HepG2 (cell line): ENCODE results near the gene RNF168. TPM values are rescaled to one million over a fixed set of nuclear protein-coding genes. Genes with fewer than 3 reads are reported as not detected.
A peak's percentile ranks its signal among the peaks of the same experiment; 100 is the strongest.

Source experiments
- ASH2L ChIP-seq: fragments of 300-600, 200-600 bp; sonication (generic); IDR thresholded peaks from 2 replicates; pipeline ENCODE4 v1.7.0; 2017; ENCODE audit warnings: low read depth, mild to moderate bottlenecking, moderate library complexity, mixed read lengths, low read length; ENCODE audit not compliant: insufficient read length
- DRAP1 ChIP-seq: IDR thresholded peaks from 2 replicates; pipeline ENCODE4 v1.6.1; 2016; ENCODE audit warnings: missing genetic modification reagents, missing compliant biosample characterization
- FOXJ3 ChIP-seq: sonication (generic); formaldehyde crosslinking; IDR thresholded peaks from 2 replicates; pipeline ENCODE4 v1.4.0; 2020; ENCODE audit warnings: missing genetic modification reagents, mild to moderate bottlenecking, borderline replicate concordance
- HNF4G ChIP-seq, 2 experiments: sonication (generic) in 1 of 2; formaldehyde crosslinking in 1 of 2; IDR thresholded peaks; 2 replicates each; pipeline versions ENCODE4 v1.4.0 to v1.6.1; 2011 to 2020; ENCODE audit warnings: borderline replicate concordance in 2 of 2, low read depth in 2 of 2, mild to moderate bottlenecking in 2 of 2, low read length in 1 of 2, missing genetic modification reagents in 1 of 2, moderate library complexity in 1 of 2
- JUND ChIP-seq: sonication (generic); formaldehyde crosslinking; IDR thresholded peaks from 2 replicates; pipeline ENCODE4 v1.8.0; 2022; ENCODE audit warnings: mild to moderate bottlenecking, missing genetic modification reagents
- NFKB2 ChIP-seq: sonication (generic); formaldehyde crosslinking; IDR thresholded peaks from 2 replicates; pipeline ENCODE4 v1.4.0; 2020; ENCODE audit warnings: missing genetic modification reagents, borderline replicate concordance
- NR3C1 ChIP-seq: sonication (generic); formaldehyde crosslinking; IDR thresholded peaks from 2 replicates; pipeline ENCODE4 v1.4.0; 2020; ENCODE audit warnings: missing genetic modification reagents
- PAXIP1 ChIP-seq: sonication (generic); formaldehyde crosslinking; conservative IDR thresholded peaks from 2 replicates; pipeline ENCODE4 v1.4.0; 2020; ENCODE audit warnings: mild to moderate bottlenecking, missing genetic modification reagents, moderate library complexity
- SOX5 ChIP-seq: IDR thresholded peaks from 2 replicates; pipeline ENCODE4 v1.6.1; 2016; ENCODE audit warnings: borderline replicate concordance
- THRA ChIP-seq: sonication (generic); formaldehyde crosslinking; IDR thresholded peaks from 2 replicates; pipeline ENCODE4 v1.4.0; 2020; ENCODE audit warnings: missing genetic modification reagents, borderline replicate concordance
- ZFP36 ChIP-seq: fragments of 150-350 bp; IDR thresholded peaks from 2 replicates; pipeline ENCODE4 v1.6.1; 2018; ENCODE audit warnings: borderline replicate concordance, low read length, low read depth; ENCODE audit not compliant: partially characterized antibody
- ZHX1 ChIP-seq: sonication (generic); formaldehyde crosslinking; IDR thresholded peaks from 2 replicates; pipeline ENCODE4 v1.8.1; 2022; ENCODE audit warnings: low read depth, mild to moderate bottlenecking, missing genetic modification reagents
- ZMAT3 ChIP-seq: sonication (generic); formaldehyde crosslinking; conservative IDR thresholded peaks from 2 replicates; pipeline ENCODE4 v1.7.0; 2021; ENCODE audit warnings: missing genetic modification reagents
- ZNF282 ChIP-seq: fragments of 450-650 bp; IDR thresholded peaks from 2 replicates; pipeline ENCODE4 v1.6.1; 2018; ENCODE audit not compliant: partially characterized antibody
- polyA plus RNA-seq, 8 experiments: library from polyadenylated mRNA; depleted of rRNA in 3 of 8; stranded (reverse) in 7 of 8; unstranded in 1 of 8; fragments of >200 nt; fragmentation: Illumina TruSeq in 4 of 8; extraction: Trizol in 4 of 8; gene quantifications; 2 replicates each; pipeline versions ENCODE4 v1.2.1 to v1.2.3, GENCODE V29; 2011 to 2016; ENCODE audit warnings: low read depth in 4 of 8, missing spikeins in 1 of 8, mixed read lengths in 1 of 8; ENCODE audit not compliant: insufficient read depth in 1 of 8
- total RNA-seq, 5 experiments: library from RNA; depleted of rRNA; stranded (reverse); fragments of >200 nt; fragmentation: Illumina TruSeq; extraction: Trizol; gene quantifications; 2 replicates each; pipeline ENCODE4 v1.2.3, GENCODE V29; 2016; ENCODE audit warnings: low read depth in 1 of 5

Gene RNF168
- total and polyA plus RNA-seq, 2 of the 13 experiments (the other 11 are each of a cell fraction or from before 2014, with no cell fraction given) = 3.7 to 22.9 TPM

GRCh38 chr3:196431181-196432136 lies 72.1 kb downstream of the RNF168 start (continued):
- TF ChIP-seq ZHX1 (CRISPR knock-in tag) (0 out of 2 replicates have a peak, but pooled peaks have one; percentile 5), DRAP1 (0 out of 2 replicates have a peak, but pooled peaks have one; percentile 27), SOX5 (CRISPR knock-in tag) (no peak), THRA (CRISPR knock-in tag) (no peak), HNF4G (IDR thresholded peaks at IDR 0.05; ENCODE audit: borderline replicate concordance, low read depth, low read length) (no peak), HNF4G (CRISPR knock-in tag; IDR thresholded peaks at IDR 0.05; ENCODE audit: borderline replicate concordance, low read depth) (no peak), NFKB2 (CRISPR knock-in tag) (peak; percentile 22; the same call in 1 of the 2 replicates), PAXIP1 (no peak), ZNF282 (no peak), ZFP36 (no peak), ZMAT3 (CRISPR knock-in tag) (0 out of 2 replicates have a peak, but pooled peaks have one; percentile 27), ASH2L (peak; percentile 47), NR3C1 (CRISPR knock-in tag) (no peak), JUND (CRISPR knock-in tag) (no peak), FOXJ3 (CRISPR knock-in tag) (no peak)
